ENCODE measurements around the gene BCL2L11. TPM values are rescaled to one million over a fixed set of nuclear protein-coding genes. Genes with fewer than 3 reads are reported as not detected.

The BCL2L11 gene
- total and polyA plus RNA-seq, 11 donors = 1.9 to 16.2 (median 6.9) TPM

DNA sequence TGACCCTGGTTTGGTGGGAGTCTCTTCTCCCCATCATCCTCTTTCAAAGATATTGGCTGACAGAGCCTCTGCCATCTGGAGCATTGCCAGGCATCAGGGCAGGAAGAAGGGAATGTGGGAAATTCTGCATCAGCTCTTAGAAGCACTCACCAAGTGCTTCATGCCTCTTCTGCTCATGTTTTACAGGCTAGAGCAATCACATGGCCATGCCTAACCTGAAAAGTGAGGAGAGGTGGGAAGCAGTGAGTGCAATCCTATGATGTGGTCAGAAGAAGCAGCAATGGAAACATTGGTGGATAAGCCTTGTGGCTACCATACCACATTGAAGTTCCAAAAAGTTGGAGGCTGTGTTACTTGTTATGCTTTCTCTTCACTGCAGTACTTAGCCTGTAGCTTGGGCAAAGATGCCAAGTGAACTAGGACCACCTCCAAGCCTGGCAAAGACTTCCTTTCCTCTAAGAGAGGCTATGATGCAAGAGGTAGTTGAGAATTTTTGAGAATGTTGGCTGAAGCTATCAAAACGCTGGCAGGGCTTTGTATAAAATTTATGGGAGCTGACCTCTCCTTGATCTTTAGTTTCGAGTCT is 64.1 kb downstream of the BCL2L11 start:
- peak overlapping the region in 5 of 12 donors; percentile 28 to 63 (median 45) for H3K27ac ChIP-seq
- H3K36me3 ChIP-seq = no peaks in the 10 kb centered on the region
- no peak overlapping the region for H3K4me3 ChIP-seq
- 67 to 86% (median 75%) methylated on average over 2 of the region's 2 CpGs for WGBS, 4 donors
- no peaks in the 10 kb centered on the region for H3K9me3 ChIP-seq
- intact Hi-C loops (cut with DNase I) = loop anchor here in 1 of 10 donors (10.0 kb wide), 1 partner anchor 50 kb away; no protein-coding TSS in a partner anchor
- DNase-seq (no peak), ATAC-seq (peak in 1 of 4 donors; percentile 29)
- peaks cover 0 to 23% (median 2%) of the 10 kb centered on the region in 12 donors for H3K4me1 ChIP-seq
- H3K27me3 ChIP-seq = no peaks in the 10 kb centered on the region
- no peak for TF ChIP-seq POLR2A (IDR thresholded peaks at IDR 0.05)
- TF ChIP-seq, protein P1, sequence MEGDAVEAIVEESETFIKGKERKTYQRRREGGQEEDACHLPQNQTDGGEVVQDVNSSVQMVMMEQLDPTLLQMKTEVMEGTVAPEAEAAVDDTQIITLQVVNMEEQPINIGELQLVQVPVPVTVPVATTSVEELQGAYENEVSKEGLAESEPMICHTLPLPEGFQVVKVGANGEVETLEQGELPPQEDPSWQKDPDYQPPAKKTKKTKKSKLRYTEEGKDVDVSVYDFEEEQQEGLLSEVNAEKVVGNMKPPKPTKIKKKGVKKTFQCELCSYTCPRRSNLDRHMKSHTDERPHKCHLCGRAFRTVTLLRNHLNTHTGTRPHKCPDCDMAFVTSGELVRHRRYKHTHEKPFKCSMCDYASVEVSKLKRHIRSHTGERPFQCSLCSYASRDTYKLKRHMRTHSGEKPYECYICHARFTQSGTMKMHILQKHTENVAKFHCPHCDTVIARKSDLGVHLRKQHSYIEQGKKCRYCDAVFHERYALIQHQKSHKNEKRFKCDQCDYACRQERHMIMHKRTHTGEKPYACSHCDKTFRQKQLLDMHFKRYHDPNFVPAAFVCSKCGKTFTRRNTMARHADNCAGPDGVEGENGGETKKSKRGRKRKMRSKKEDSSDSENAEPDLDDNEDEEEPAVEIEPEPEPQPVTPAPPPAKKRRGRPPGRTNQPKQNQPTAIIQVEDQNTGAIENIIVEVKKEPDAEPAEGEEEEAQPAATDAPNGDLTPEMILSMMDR (IDR thresholded peaks at IDR 0.05) = no peak

DNA sequence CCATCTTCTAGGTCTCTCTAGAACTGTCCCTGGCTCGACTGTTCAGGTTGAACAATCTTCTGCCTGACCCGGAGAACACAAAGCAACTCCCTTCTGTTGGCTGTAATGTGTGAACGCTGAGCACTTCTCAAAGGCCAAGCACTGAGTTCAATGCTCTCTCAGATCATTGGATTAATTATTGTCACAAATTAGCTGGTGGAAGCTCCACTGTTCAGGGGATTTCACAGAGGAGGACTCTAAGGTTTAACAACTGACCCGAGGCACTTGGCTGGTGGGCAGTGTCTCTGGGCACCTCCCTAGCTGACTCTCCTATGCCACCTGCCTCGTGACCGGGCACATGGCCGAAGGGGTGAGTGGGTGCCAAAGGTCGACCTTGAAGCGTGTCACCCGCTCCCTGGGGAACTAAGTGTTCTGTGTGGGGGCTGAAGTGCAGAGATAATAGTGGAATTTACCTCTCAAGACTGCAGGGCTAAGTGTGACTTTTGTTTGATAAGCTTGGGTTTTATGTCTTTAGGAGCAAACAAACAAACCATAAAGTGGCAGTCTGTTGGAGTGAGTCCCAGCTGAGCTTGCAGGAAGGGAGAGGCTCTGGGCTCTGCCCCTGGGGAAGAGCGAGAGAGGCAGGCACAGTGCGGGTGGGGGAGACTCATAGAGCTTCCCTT is 64.8 kb downstream of the BCL2L11 start:
- H3K4me1 ChIP-seq = peaks cover 0 to 23% (median 2%) of the 10 kb centered on the region in 12 donors
- no peaks in the 10 kb centered on the region for H3K27me3 ChIP-seq
- 43 to 49% (median 47%) methylated on average over 9 to 12 of the region's 12 CpGs for WGBS, 4 donors
- ATAC-seq (peak; percentile 66 to 84 (median 73)), DNase-seq (peak in 3 of 5 donors; percentile 25 to 56 (median 42))
- no peak overlapping the region for H3K4me3 ChIP-seq
- intact Hi-C loops (cut with DNase I) = loop anchor here in 1 of 10 donors (10.0 kb wide), 1 partner anchor 51 kb away; no protein-coding TSS in a partner anchor
- no peaks in the 10 kb centered on the region for H3K36me3 ChIP-seq
- no peaks in the 10 kb centered on the region for H3K9me3 ChIP-seq
- TF ChIP-seq, protein P1 (IDR thresholded peaks at IDR 0.05) = no peak
- TF ChIP-seq POLR2A (IDR thresholded peaks at IDR 0.05) = no peak
- peak overlapping the region in 10 of 12 donors; percentile 4 to 63 (median 22) for H3K27ac ChIP-seq

DNA sequence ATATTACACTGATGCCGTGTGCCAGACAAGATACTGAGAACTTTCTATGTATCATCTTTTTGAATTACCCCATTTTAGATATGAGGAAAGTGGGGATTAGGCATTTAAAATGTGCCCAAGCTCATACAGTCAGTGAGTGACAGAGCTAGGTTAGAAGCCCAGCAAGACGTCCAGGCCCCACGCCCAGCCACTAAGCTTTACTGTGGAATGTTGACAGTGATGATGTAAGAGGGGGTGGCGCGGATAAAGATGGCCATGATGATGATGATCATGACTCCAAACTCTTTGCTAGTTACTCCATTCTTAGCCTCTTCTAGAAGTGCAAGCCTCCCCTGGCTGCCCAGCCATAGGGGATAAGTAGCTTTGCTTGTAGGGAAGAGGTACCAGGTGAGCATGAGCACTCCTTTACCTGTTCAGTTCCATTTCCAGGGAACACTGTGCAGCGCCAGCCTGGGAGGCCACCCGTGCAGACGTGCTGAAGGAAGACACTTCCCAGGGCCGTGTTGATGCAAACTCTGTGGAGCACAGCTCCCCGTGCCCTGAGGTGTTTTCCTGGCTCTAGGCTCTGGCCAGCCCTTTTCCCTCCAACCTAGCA is 65.5 kb downstream of the BCL2L11 start:
- intact Hi-C loops (cut with DNase I) = loop anchor here in 1 of 10 donors (10.0 kb wide), 1 partner anchor 51 kb away; no protein-coding TSS in a partner anchor
- TF ChIP-seq POLR2A (IDR thresholded peaks at IDR 0.05) = no peak
- TF ChIP-seq, protein P1 (IDR thresholded peaks at IDR 0.05) = no peak
- H3K36me3 ChIP-seq = no peaks in the 10 kb centered on the region
- H3K27me3 ChIP-seq = no peaks in the 10 kb centered on the region
- 87 to 92% (median 87%) methylated on average over 10 of the region's 10 CpGs for WGBS, 4 donors
- H3K27ac ChIP-seq = peak overlapping the region in 5 of 12 donors; percentile 13 to 63 (median 28)
- no peaks in the 10 kb centered on the region for H3K9me3 ChIP-seq
- peaks cover 0 to 23% (median 2%) of the 10 kb centered on the region in 12 donors for H3K4me1 ChIP-seq
- H3K4me3 ChIP-seq = no peak overlapping the region
- DNase-seq (no peak), ATAC-seq (no peak)

DNA sequence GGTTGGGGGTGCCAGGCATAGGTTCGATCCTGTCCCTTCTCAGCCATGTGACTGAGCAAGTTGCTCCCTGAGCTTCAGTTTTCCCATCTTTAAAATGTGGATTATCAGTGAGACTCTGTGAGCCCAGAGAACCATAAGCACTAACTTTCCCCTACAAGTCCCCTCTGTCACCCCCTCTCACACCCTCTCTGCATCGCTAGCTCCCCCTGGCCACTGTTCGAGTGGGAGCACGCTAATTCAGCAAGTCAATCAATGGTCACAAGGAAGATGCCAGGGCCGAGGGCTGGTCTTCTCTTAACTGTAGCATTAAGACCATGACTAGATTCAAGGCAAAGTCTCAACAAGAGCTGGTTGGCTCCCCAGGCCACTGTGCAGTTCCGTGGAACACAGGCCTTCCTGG is 66.2 kb downstream of the BCL2L11 start:
- intact Hi-C loops (cut with DNase I) = loop anchor here in 1 of 10 donors (10.0 kb wide), 1 partner anchor 52 kb away; no protein-coding TSS in a partner anchor
- DNase-seq (no peak), ATAC-seq (no peak)
- Histone ChIP-seq H3K27me3 (no peaks in the 10 kb centered on the region), H3K4me3 (no peak overlapping the region), H3K9me3 (no peaks in the 10 kb centered on the region), H3K4me1 (peaks cover 0 to 23% (median 2%) of the 10 kb centered on the region in 12 donors), H3K27ac (no peak overlapping the region), H3K36me3 (no peaks in the 10 kb centered on the region)
- TF ChIP-seq, protein P1 (IDR thresholded peaks at IDR 0.05) = no peak
- no peak for TF ChIP-seq POLR2A (IDR thresholded peaks at IDR 0.05)
- 91 to 97% (median 95%) methylated on average over 5 to 6 of the region's 6 CpGs for WGBS, 4 donors

All from heart left ventricle (tissue), 16 donors.